Spleen (tissue), 7 donors: ENCODE measurements around the gene IL26.

Experiments used
- CTCF ChIP-seq, 11 experiments: fragments of 200-600 bp in 7 of 11; fragments of 450-650 bp in 4 of 11; sonication (generic) in 4 of 11; IDR thresholded peaks in 8 of 11; conservative IDR thresholded peaks in 3 of 11; 1 replicate in 7 of 11; 2 replicates in 4 of 11; pipeline versions ENCODE4 v1.4.0 to v1.8.0; 2016 to 2021; ENCODE audit warnings: antibody characterized with exemption in 11 of 11, inconsistent platforms in 4 of 11, mild to moderate bottlenecking in 1 of 11
- POLR2A ChIP-seq, 3 donors: fragments of 450-650 bp; IDR thresholded peaks; one replicate each; pipeline ENCODE4 v1.5.1; 2017; ENCODE audit warnings: antibody characterized with exemption in 3 of 3, mild to moderate bottlenecking in 1 of 3
- donor health status: DM: no; HTN: no; CAD: no; lungs with moderate emphysema.
- donor health status: DM: no; HTN: no; CAD: no.
- donor health status: DM: no; HTN: no; CAD: no.

GRCh38 chr12:68236421-68237059 lies 10.9 kb upstream of the IL26 start:
- no peak for TF ChIP-seq POLR2A (IDR thresholded peaks at IDR 0.05)
- peak in 5 of 11 experiments; percentile 15 to 35 (median 23) for TF ChIP-seq CTCF (IDR thresholded peaks at IDR 0.05 in 8 of 11, conservative IDR thresholded peaks at IDR 0.05 in 3 of 11)
